Measurements from ENCODE around the gene KRAS. TPM values are rescaled to one million over a fixed set of nuclear protein-coding genes. Genes with fewer than 3 reads are reported as not detected.

The KRAS gene
- total RNA-seq, 2 donors from 2014 or later: 22.5 to 35.0 TPM

DNA sequence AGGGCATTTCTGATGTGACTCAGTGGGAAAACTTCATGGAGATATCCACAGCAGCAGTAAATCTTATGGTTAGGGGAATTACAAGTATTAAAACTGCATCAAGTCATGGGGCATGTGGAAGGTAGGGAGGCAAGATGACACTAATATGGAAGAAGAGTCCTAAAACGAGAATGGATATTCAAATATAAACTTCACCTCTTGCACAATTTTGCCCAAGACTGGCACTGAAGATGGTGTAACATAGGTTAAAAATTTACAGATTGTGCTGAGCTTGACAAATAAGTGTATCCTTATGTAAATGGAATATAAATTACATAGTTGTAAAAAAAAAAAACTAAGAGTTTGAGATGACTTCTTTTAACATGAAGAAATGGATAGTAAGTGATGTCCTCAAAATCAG is 42.9 kb downstream of the KRAS start:
- no peak for DNase-seq (ENCODE audit: low spot score)
- intact Hi-C loops (cut with DNase I): no loop called here

DNA sequence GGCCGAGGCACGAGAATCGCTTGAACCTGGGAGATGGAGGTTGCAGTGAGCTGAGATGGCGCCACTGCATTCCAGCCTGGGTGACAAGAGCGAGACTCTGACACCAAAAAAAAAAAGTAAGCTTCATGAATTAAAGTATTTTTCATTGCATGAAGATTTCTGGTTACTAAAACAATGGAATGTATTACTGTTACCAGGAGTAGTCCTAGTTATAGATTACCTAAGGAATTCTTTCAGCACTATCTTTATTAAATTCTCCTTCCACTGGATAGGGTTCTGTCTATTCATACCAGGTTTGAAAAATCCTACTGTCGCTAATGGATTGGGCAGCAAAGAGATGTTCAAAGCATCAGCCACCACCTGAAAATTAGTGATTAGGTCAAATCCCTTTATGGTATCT is 43.3 kb downstream of the KRAS start:
- intact Hi-C loops (cut with DNase I): no loop called here
- no peak for DNase-seq (ENCODE audit: low spot score)

DNA sequence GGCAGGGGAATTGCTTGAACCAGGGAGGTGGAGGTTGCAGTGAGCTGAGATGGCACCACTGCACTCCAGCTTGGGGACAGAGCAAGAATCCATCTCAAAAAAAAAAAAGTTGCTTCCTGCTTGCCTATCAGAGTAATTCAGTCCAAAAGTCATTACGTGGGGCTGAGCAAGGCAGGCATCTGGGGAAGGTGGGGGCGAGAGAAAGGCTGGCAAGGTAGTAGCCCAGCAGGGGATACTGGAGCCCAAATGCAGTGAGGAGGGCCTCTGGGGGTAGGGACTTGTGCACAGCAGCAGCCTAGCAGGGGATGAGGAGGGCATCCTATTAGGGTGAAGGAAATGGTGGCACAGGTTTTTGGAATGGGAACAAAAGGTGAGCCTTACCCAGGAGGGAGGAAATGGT is 48.6 kb downstream of the KRAS start:
- DNase-seq (ENCODE audit: low spot score): no peak
- intact Hi-C loops (cut with DNase I): no loop called here

- intact Hi-C loops (cut with DNase I): no loop called here
- no peak for DNase-seq (ENCODE audit: low spot score)
Measured at GRCh38 chr12:25200703-25201102, 50.0 kb downstream of the KRAS start.

GRCh38 chr12:25197608-25198007 is 53.1 kb downstream of the KRAS start:
- intact Hi-C loops (cut with DNase I): no loop called here
- DNase-seq (ENCODE audit: low spot score): no peak

DNA sequence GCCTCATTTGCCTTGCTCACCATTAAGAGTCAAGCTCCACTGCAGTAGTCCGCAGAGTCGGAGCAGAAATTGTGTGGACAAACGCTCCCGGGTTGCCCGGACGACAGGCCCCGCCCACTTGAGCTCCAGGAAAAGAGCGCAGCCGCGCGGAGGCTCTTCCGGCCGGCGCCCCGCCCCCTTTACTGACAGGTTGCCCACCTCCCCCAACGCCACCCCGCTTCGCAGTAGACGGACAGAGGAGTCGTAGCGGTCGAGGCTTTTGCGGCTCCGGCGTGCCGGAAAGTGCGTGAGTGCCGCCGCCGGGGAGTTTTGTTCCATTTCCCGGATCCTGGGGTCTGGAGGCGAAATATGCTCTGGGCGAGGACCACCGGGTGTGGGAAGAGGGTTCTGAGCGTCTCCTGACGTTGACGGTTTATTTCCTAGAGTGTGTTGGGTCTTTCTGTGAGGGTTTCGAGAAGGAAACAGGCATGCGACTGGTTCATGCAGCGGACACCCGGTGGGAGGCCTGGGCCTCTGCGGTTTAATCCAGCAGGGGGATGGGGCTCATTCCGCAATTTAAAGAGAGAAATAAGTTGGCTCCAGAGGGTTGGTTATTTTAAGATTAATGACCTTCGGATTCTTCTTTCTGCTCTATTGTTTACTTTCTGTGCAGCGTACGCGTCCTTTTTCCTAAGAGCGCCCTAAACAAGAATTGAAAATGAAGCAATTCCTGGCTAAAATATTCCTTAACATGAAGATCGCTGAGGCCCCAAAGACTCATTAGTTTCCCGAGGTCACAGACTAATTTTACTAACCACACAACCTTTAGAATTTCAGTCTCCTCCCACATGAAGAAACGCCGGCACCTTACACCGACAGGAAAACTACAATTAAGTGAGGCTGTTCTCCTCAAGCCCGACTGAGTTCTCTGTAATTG is 55.4 kb downstream of the KRAS start, which contains the start of the genes DNAI7 and ETFRF1:
Gene DNAI7, minus strand, starts transcription at position 105 of the 916 bp plus-strand sequence. Its CDS starts 82 bp downstream, at position 23.
Gene ETFRF1, plus strand, starts transcription at position 182 of the 916 bp plus-strand sequence. CDS start 8,720 bp downstream, outside the sequence.
- intact Hi-C loops (cut with DNase I): no loop called here
- peak; percentile 99 for DNase-seq (ENCODE audit: low spot score)

DNA sequence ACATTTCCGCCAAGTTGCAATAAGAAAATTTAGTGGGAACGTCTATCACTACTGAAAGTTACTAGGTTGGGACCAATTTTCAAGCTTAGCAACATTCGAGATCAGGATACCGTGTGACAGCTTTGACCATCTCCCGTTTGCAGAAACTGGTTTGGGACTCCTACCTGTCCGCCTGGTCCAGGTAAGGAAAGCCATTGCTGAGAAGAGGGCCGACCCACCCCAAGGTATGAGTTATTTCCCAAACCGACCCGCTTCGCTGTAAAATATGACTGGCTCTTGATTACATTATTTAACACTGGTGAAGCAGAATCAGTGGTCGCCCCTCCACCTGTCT is 56.0 kb downstream of the KRAS start:
- intact Hi-C loops (cut with DNase I): no loop called here

DNA sequence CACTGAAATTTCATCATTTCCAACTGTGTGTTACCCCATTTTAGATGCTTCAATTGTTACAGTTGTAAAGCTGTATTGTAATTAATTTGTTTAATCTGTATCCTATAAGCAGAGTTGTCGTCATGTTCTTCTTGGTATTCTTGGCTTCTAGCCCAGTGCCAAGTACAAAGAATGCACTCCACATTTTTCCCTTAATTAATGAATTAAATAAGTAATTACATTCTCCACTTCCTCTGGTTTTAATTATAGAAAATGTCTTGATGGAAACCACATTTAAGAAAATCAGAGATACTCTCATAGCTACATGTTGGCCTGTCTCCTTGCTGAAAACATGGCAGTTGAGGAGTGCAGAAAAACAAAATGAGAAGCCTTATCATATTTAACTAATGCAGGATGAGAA is 56.5 kb downstream of the KRAS start:
- intact Hi-C loops (cut with DNase I): no loop called here
- no peak for DNase-seq (ENCODE audit: low spot score)

More for the DNA sequence above, 56.0 kb downstream of the KRAS start:
- DNase-seq (ENCODE audit: low spot score): no peak

- intact Hi-C loops (cut with DNase I): no loop called here
- DNase-seq (ENCODE audit: low spot score): no peak
Measured at GRCh38 chr12:25190793-25191192, 59.9 kb downstream of the KRAS start.

DNA sequence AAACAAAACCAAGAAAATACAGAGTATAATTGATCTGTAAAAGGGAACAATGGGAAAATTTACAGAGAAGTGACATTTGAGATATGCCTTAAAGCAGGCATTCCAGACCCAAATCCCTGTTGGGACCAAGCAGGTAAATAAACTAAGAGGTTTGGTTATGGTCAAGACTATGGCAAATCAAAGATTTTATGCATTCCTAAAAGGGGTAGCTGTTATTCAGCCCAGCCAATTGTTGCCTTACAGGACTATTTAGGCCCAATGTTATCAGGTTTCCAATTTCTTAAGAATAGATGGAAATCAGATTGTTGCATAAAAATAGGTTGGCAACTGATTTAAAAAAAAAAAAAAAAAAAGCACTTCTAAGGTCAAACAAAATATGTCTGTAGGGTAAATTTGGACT is 61.1 kb downstream of the KRAS start:
- DNase-seq (ENCODE audit: low spot score): no peak
- intact Hi-C loops (cut with DNase I): no loop called here

- DNase-seq (ENCODE audit: low spot score): no peak
- intact Hi-C loops (cut with DNase I): no loop called here
Measured at GRCh38 chr12:25187781-25188180, 62.9 kb downstream of the KRAS start.

GRCh38 chr12:25186788-25187402 is 63.8 kb downstream of the KRAS start:
- intact Hi-C loops (cut with DNase I): no loop called here
- no peak for DNase-seq (ENCODE audit: low spot score)

DNA sequence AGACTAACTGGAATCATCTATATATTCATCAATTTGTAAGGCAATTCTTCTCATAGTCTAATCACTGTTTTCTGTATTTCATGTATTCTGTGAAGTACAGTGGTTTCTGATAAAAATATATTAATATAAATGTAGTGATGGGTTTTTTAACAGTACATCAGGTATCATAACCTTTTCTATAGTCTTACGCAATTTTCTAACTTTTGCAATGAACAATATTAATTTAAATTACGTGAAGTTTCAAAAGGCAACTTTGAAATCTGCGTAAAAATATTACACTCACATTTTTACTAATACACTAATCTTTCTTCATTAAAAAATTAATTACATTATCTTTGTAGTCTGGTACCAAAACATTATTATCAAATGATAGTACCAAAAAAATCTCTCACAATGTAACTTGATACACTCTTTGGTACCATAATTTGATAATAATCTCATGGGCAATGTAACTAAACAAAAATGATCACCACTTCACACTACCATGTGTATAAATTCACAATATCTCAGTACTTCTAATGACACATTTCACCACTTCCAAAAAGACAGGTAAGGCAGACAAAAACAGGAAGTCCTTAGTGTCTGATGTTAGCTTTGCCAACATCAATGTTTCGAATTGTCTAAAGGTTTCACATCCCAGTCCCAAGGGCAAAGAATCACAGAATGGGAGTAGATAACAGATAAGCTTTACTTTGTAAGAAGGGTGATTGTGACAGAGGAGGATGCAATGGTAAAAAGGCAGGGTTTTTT is 64.5 kb downstream of the KRAS start:
- intact Hi-C loops (cut with DNase I): no loop called here
- DNase-seq (ENCODE audit: low spot score): no peak

GRCh38 chr12:25184132-25184531 is 66.6 kb downstream of the KRAS start:
- intact Hi-C loops (cut with DNase I): no loop called here

GRCh38 chr12:25182765-25183164 is 68.0 kb downstream of the KRAS start:
- DNase-seq (ENCODE audit: low spot score): no peak
- intact Hi-C loops (cut with DNase I): no loop called here

More at GRCh38 chr12:25184132-25184531, 66.6 kb downstream of the KRAS start:
- DNase-seq (ENCODE audit: low spot score): no peak

- intact Hi-C loops (cut with DNase I): no loop called here
- no peak for DNase-seq (ENCODE audit: low spot score)
Measured at GRCh38 chr12:25162866-25163265, 87.9 kb downstream of the KRAS start.

GRCh38 chr12:25156061-25156460 is 94.7 kb downstream of the KRAS start:
- DNase-seq (ENCODE audit: low spot score): no peak
- intact Hi-C loops (cut with DNase I): no loop called here

- no peak for DNase-seq (ENCODE audit: low spot score)
- intact Hi-C loops (cut with DNase I): no loop called here
Measured at GRCh38 chr12:25155022-25155576, 95.6 kb downstream of the KRAS start.

All from posterior vena cava (tissue), 2 donors.